ENCODE measurements around the gene FAM216B.
"Not testable (repeated sequence)": the region's sequence is repeated elsewhere in the genome, so short reads cannot be mapped to it uniquely, and the experiment has no call there.

FAM216B gene

DNA sequence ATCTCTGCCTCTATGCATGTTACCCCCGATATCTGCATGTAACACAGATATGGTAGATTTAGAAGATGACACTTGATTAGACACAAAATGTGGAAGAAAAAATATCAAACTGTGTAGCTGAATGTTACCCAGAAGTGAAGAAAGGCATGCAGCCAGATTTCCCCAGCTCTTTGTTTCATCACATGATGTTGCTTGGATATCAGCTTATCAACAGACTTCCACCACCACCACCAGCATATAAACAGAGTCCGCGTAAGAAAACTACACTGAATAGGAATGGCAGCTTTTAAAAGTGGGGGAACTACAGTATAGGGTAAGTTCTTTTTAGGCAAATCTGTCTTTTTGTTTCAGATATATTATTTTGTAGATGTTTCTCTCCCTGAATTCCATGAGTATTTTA, at the start of gene FAM216B:
FAM216B (plus strand) TSS at position 233 of the 400 bp plus-strand sequence. CDS start 2,484 bp downstream, outside the sequence.
- no peak for DNase-seq (ENCODE audit: low read depth, low spot score)

DNA sequence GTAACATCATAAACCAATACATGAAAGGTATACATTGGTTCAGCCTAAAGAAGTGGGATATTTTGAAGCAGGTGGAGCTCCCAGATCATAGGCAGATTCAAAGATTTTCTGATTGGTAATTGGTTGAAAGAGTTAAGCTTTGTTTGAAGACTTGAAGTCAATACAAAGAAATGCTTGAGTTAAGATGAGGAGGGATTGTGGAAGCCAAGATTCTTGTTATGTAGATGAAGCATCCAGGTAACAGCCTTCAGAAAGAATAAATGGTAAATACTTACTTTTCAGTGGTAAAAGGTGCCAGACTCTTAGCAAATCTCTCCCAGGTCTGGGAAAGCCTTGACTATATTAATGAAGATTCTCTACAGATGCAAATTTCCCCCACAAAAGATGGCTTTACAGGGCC, 49.3 kb upstream of the FAM216B start:
- no peak for DNase-seq (ENCODE audit: low read depth, low spot score)

DNA sequence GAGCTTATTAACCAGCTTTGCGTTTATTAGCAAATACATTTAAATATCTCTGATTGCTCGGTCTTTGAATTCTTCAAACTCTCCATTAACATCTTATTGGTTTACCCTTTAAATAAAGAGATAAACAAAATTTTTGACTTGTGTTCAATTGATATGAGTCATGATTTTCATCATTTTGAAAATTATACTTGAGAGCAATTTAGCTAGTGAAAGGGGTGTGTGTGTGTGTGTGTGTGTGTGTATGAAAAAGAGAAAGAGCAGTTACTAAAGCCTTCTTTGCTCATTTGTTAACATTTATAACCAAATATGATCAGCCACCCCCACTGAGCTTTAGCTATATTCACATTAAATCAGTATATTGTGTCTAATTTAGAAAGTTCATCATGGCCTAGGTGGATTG, 48.3 kb upstream of the FAM216B start:
- no peak for DNase-seq (ENCODE audit: low read depth, low spot score)

DNA sequence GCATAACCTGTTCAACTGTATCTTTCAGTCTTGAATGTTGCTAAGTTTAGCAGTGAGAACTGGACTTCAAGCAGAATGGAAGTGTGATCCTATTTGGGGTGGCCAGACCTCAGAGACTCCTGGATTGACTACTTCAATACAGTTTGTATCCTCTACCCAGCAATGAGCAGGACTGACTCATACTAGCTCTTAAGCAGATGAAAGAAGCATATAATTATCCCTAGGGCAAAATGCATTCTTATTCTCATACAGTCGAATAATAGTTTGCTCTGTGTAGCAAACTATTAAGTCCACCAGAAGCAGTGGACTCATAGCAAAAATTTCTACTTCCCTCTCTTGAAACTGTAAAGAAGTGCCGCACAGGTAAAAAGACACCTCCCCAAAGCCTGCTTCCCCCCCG, 46.4 kb upstream of the FAM216B start:
- no peak for DNase-seq (ENCODE audit: low read depth, low spot score)

DNA sequence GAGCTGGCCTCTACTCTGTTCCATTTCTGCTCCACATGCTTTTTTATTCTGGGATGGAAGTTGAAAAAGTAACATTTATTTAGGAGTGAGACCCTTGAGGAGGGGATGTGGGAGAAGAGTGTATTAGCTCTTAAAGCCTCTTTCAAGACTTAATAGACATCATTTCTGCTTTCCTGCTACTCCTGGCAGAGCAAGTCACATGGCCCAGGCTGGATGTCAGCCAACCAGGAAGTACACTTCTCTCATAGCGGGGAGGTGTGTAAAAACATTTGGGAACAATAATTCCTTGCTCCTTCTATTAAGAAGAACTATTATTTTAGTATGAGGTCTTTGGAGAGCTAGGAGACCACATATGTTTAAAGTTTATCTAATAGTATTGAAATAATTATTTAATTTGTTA, 40.6 kb upstream of the FAM216B start:
- DNase-seq (ENCODE audit: low read depth, low spot score) = no peak

DNA sequence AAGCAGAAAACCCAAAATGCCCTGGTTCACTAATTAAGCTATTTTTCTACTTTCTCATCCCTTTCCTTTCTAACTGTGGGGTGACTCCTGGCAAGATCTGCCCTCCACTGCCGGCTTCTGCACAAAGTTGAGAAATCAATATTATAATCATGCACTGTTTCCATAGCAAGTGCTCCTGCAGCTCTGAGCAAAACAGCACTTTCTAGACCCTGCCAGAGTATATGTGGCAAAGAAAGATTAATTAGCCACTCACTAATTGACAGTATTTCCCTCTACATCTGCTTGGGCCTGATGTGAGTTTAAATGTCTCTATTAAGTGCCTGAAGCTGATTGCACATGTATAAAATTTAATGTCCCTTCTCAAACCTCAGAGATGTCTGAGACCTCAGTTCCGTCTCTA, 39.5 kb upstream of the FAM216B start:
- no peak for DNase-seq (ENCODE audit: low read depth, low spot score)

DNA sequence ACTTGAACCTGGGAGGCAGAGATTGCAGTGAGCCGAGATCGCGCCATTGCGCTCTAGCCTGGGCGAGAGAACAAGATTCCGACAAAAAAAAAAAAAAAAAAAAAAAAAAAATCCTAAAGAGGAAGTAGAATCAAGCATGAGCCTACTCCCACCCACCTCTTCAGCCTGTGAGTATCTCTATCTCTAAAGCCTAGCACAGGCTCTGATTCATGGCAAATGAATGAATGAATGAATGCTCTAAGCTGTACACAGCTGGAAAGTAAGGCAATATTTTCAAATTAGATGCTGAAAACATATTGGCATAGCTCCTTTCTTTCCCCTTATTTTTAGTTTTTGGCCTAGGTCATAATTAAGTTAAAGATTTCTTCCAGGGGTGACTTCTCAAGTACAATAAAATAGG, 35.7 kb upstream of the FAM216B start:
- DNase-seq (ENCODE audit: low read depth, low spot score) = no peak

DNA sequence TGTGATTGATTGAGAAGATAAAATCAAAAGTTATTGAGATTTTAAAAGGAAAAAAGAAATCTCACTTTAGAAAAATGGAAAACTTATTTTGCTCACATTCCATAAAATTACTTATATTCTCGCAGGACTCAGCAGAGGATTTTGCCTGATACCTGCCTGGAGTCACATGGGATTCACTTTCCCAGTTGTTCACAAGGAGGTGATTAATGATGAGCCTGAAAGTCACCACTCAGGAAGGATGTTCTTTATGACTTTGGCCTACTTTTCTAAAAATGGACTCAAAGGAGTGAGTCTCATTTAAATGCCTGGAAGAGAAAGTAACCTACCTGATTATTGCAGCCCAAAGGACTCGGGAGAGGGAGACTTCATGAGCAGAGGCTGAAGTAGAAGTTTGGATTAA, 34.5 kb upstream of the FAM216B start:
- DNase-seq (ENCODE audit: low read depth, low spot score) = no peak

DNA sequence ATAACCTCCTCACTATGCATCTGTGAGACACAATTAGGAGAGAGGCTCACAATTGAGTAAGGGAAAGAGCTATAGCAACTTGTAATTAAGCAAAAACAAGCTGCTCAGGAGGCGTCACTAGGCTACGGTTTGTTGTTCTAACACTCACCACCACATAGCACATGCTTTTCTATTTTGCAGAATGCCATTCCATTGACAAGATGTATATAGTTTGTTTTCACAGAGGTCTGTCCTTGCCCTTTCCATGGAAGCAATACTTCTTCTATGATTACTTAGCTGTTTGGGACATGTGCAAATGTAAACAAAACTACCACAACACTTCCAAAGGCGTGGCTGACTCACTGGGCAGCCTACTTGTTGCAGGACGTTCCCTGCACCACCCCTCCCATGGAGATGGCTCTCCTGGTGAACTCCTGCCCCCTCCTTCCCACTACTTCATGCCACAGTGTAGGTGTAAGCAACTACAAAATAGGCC, 33.9 kb upstream of the FAM216B start:
- DNase-seq (ENCODE audit: low read depth, low spot score) = no peak

DNA sequence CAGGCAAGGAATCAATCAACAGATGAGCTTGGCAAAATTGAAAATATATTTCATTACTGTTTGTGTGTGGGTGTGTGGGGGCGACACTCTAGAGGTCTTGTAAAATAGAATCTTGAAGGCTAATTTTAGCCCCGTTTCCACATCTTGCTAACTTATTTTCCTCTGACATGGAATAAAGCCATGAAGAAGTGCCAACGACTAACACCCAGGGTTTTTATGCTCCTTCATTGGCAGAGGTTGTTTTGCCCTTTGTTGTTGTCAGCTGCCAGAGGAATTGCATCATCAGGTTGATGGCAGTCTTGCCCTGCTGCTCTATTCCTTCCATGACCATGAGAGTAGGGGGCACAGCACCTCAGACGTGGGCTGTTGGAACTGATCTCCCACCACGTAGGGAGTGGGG, 30.6 kb upstream of the FAM216B start:
- no peak for DNase-seq (ENCODE audit: low read depth, low spot score)

DNA sequence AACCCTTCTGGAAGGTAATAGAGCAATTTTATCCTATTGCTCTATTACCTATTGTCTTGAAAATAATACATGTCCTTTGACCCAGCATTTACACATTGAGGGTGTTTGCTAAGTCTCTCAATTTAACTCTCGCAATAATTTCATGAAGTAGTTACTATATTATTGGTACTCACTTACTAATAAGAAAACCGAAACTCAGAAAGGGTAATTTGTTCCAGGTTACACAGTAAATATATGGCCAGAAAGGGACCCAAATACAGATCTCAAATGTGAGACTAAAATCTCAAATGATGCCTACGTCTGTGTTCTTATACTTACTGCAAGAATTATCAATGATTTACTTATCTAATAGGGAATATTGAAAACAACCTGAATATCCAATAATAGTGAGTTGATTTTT, 29.7 kb upstream of the FAM216B start:
- no peak for DNase-seq (ENCODE audit: low read depth, low spot score)

DNA sequence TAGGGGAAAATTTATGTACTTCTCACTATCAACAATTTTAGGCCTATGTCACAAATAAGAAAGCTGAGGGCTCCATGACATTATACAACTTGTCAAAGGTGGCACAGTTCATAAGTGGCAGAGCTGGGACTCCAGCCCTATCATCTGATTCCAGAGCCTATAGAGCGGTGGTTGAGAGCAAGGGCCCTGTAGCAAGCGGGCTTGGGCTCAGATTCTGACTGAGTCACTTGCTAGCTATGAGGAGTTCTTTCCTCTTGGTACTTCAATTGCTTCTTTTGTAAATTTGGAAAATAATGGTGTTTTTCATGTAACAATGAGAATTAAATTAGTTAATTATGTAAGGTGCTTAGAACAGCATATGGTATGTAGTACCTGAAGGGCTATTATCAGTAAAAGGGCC, 28.7 kb upstream of the FAM216B start:
- no peak for DNase-seq (ENCODE audit: low read depth, low spot score)

DNA sequence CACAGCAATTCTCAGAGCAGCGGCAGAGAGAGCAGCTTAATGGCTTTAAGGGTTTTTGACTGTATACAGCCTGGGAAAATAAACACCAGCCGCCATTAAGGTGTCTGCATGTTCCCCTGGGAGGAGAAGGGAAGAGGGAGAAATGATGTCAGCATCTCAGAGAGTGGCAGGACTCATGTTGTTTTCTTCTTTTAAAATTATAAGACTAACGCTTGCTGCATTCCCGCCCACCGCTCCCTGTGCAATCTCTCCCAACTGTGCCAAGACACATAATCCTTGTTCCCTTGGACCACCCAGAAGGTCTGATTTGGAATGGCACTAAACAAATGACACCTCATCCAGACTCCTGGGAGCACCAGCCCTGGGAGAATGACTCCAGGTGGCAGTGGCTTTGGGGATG, 27.7 kb upstream of the FAM216B start:
- DNase-seq (ENCODE audit: low read depth, low spot score) = no peak

DNA sequence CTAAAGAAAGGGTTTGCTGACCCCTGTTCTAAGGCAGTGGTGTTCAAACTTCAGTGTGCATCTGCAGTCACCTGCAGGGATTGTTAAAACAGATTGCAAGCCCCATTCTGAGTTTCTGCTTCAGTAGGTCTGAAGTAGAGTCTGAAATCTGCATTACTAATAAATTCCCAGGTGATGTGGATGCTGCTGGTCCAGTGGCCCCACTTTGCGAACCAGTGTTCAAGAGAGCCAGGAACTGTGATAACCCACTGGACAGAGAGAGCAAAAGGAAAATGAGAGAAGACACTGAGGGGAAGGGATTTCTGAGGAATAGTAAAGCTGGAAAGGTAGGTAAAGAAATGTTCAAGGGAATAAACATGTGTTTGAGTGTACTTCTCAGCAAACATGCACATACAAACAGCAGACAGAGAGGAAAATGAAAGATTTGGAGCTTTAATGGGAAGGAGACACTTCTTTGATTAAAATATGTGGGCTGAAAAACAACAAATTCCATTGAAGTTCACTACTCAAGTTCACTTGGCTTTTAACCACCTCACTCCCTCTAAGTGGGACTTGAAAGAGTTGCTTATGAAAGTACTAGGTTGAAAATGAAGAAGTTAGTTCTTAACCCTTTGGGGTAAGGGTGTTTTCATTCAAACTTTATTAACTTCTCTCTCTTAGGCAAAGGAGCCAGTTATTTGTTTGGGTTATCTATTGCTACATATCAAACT, 26.4 kb upstream of the FAM216B start:
- no peak for DNase-seq (ENCODE audit: low read depth, low spot score)

DNA sequence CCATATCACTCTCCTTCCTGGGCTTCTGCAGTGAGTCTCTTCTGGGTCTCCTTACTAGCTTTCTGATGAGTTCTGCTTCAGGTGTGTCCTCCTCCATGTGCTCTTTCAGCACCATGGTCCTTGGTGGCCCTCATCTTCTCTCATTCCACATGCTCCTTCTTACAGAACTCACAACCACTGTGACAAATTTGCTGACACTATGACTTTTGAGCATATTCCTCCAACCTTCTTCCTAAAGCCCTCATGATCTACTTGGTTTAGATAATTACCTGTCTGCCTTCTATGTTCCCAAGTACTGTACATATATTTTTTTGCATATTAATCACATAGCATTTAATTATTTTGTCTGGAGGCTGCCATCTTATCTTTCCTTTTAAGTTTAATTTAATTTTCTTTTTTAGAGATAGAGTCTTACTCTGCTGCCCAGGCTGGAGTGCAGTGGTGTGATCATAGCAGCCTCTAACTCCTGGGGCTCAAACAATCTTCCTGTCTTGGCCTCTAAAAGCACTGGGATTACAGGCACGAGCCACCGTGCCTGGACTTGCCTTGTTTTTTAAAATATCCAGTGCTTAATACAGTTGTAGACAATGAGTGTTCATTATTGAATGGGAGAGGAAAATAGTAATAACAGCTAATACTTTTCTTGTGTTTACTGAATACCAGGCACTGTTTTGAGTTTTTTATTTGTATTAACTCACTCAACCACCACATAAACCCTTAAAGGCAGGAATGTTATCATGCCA, 23.5 kb upstream of the FAM216B start:
- no peak for DNase-seq (ENCODE audit: low read depth, low spot score)

DNA sequence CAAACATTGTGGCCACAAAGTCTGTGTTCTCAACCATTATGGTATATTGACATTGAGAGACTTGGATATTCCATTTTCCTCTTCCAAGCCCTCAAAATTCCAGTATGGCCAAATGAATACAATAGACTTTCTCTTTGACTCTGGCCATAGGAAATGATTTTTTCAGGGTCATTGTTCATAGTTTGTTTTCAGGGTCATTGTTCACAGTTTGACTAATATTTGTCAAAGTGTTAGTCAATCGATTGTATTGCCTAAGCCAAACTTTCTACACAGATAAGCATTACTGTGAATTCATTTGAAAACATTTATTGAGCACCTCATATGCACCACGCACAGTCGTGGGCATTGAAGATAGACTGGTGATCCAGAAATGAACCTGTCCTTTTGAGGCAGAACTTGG, 22.9 kb upstream of the FAM216B start:
- DNase-seq (ENCODE audit: low read depth, low spot score) = no peak

DNA sequence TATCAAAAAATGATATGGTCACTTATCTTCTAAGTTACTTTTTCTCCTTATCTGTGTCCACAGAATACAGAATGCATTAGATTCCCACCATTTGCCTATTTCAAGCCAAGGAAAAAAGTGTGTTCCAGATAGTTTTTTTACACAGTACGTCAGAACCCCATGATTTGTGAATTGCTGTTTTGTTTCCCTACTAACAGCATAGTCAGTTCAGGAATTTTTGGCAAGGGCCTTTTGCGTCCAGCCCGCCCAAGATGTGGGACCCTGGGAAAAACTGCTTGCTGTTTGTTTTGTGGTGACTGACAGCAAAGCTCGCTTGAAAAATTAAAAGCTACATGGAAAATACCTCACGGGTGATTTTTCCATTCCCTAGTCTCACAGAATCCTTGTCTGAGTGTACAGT, 20.4 kb upstream of the FAM216B start:
- no peak for DNase-seq (ENCODE audit: low read depth, low spot score)

DNA sequence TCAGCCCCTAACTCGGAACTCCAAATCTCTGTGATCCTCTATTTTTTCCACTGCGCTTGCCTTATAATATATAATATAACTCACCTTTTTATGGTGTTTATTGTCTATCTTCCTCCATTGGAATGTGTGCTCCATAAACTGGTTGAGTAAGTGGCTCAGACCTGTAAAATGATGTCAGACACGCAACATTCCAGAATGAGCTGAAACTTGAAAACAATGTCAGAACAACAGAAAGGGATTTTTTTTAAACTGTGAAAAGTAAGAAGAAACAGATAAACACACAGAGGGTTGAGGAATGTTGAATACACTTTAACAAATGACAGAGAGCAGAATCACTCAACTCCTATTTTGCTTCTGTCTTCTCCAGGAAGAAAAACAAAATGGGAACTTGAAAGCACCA, 19.1 kb upstream of the FAM216B start:
- DNase-seq (ENCODE audit: low read depth, low spot score) = no peak

DNA sequence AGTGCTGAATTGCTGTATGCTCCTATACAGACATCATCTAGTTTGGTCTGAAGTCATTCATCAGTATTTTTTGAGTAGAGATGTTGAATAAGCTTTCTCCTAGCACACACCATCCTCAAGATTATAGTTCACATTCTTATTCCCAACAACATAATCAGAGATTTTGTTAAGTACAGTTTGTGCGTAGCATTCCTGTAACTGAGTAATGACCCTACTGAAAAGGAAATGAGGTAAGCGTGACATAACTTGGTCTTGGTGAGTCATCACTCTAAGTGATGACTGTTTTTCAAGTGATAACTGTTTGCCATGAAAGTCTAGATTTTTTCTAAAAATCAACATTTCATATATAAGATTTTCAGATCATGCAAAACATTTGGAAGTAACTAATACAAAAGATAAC, 18.5 kb upstream of the FAM216B start:
- DNase-seq (ENCODE audit: low read depth, low spot score) = no peak

DNA sequence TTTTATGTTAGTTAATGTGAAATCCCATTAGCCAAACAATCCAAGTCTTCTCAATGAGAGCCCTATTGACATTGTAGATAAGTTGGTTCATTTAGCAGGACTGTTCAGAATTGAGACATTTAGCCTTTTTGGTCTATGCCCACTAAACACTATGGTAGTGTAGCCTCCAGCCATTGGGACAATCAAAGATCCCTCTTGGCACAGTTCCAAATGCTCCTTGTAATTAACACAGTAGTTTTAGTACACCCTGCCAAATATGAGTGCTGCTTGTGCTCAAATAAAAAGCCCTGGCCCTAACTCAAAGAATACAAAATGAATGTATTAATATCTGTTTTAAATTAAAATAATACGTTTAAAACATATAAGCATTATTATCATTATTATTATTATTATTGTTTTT, 15.4 kb upstream of the FAM216B start:
- no peak for DNase-seq (ENCODE audit: low read depth, low spot score)

DNA sequence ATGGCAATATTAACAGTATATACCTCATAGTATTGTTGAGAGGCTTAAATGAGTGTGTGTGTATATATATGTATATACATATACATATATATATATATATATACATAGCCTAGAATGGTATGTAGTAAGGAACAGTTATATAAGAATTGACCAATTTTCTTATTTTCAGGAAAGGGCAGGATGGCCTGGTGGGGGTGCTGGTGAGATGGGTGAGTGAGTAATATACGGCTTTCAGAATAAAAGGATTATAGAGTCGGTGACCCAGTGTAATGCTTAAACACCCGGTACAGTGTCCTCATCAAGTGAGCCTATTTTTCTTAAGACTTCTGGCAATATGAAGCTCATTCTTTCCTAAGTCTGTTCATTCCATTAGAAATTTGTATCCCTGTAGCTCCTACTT, 11.7 kb upstream of the FAM216B start:
- no peak for DNase-seq (ENCODE audit: low read depth, low spot score)

DNA sequence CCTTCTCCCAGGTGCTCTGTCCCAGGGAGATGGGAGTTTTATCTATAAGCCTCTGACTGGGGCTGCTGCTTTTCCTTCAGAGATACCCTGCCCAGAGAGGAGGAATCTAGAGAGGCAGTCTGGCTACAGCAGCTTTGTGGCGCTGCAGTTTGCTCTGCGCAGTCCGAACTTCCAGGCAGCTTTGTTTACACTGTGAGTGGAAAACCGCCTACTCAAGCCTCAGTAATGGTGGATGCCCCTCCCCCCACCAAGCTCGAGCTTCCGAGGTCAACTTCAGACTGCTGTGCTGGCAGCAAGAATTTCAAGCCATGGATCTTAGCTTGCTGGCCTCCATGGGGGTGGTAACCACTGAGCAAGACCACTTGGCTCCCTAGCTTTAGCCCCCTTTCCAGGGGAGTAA, 4.8 kb upstream of the FAM216B start:
- DNase-seq (ENCODE audit: low read depth, low spot score) = not testable (repeated sequence)

DNA sequence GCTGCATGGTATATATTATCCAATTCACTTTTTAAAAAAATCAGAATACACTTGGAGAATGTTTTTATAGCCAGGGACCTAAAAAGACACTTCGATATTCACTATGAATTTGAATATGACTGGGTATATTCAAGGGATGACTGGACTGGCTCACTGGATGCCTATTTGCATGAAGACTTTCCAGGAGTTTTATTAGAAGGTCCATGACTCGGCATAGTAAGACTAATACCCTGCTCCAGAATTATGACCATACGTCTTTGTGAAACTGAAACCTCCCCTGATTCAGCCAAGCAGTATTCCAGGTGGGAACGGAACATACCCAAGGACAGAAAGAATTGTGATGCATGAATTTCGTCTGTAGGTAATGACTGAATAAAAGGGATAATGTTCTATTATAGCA, 3.9 kb upstream of the FAM216B start:
- DNase-seq (ENCODE audit: low read depth, low spot score) = no peak
